B cell (primary cell): ENCODE data around the gene RC3H1.

ENCODE experiments used
- EZH2 ChIP-seq: IDR thresholded peaks from 2 replicates; pipeline ENCODE4 v1.6.1; 2012; ENCODE audit warnings: borderline replicate concordance, low read depth, mild to moderate bottlenecking, moderate library complexity, low read length; ENCODE audit not compliant: insufficient read depth, poor library complexity, severe bottlenecking
- TF ChIP-seq, protein P1 (sequence below): fragments of 200-600 bp; IDR thresholded peaks from one replicate; pipeline ENCODE4 v1.8.0; 2022; ENCODE audit warnings: antibody characterized with exemption, mild to moderate bottlenecking

DNA sequence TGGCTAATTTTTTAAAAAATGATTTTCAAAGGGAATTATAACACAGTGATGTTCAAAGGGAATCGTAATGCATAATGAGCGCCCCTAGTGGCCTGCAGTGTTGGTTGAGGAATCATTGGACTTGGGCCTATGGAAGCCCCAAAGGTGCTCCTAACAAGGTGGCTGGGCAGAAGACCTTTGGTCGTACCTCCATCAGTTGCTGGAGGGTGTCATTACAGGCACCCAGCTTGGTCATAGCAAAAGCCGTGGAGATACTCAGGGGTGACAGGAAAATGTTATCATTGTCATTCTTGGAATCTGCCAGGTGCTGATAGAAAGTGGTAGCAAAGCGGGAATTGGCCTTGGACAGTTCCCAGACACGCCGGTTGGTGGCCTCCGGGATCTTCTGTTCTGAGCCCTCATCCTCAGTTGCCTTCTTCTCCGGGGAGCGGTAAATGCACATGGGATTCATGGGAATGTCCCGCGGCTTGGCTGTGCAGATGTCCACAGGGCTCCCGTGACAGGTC, 107.7 kb downstream of the RC3H1 start:
- TF ChIP-seq, protein P1, sequence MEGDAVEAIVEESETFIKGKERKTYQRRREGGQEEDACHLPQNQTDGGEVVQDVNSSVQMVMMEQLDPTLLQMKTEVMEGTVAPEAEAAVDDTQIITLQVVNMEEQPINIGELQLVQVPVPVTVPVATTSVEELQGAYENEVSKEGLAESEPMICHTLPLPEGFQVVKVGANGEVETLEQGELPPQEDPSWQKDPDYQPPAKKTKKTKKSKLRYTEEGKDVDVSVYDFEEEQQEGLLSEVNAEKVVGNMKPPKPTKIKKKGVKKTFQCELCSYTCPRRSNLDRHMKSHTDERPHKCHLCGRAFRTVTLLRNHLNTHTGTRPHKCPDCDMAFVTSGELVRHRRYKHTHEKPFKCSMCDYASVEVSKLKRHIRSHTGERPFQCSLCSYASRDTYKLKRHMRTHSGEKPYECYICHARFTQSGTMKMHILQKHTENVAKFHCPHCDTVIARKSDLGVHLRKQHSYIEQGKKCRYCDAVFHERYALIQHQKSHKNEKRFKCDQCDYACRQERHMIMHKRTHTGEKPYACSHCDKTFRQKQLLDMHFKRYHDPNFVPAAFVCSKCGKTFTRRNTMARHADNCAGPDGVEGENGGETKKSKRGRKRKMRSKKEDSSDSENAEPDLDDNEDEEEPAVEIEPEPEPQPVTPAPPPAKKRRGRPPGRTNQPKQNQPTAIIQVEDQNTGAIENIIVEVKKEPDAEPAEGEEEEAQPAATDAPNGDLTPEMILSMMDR: peak; percentile 65
- TF ChIP-seq EZH2: no peak
